ENCODE results near the gene CORO2A. TPM values are rescaled to one million over a fixed set of nuclear protein-coding genes. Genes with fewer than 3 reads are reported as not detected.

Gene CORO2A
- total and polyA plus RNA-seq, 2 of the 4 experiments (the other 2 are of a cell fraction) = 1.9 to 2.2 TPM

DNA sequence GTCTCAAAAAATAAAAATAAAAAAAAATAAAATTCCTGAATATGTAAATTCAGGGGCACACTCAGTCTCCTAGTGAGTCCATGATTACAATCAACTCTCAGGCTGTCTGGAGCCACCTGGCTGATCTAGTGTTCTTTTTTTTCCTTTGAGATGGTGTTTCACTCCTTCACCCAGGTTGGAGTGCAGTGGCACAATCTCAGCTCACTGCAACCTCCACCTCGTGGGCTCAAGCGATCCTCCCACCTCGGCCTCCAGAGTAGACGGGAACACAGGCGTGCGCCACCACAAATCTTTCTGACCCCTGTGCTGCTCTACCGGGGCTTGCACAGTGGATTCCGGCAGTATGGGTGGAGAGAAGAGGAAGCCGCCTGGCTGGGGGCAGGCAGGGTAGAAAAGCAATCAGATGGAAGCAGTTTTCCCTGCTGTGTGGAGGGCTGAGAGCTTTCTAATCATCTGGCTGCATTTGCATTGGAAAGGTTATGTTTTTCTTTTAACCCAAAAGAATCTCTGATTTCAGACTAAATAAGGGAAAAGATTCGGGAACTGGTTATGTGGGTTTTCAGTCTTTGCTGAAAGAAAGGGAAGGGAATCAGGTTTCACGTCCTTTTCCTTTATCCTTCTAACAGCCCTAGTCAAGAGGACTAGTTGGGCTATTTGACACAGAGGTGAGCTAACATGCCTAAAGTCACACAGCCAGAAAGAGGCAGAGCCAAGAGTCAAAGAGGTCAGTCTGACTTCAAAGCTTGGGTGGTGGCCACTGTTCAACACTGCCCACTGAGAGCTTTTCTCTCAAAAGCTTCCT, 26.3 kb upstream of the CORO2A start:
- Histone ChIP-seq H4K20me1 (ENCODE audit: insufficient read depth, low read length) (no peaks in the 10 kb centered on the region), H3K56ac (ENCODE audit: extremely low read depth, insufficient read depth, low read length) (peak overlapping the region; percentile 48; the same call in 1 of the 2 replicates), H3K27ac (ENCODE audit: insufficient read depth, low read length) (peak overlapping the region; percentile 69; the same call in 1 of the 2 replicates), H3K79me1 (ENCODE audit: low read depth in 1 of 2, low read length in 2 of 2) (peaks cover 20 to 66% of the 10 kb centered on the region in 2 experiments), H3K4ac (ENCODE audit: low read depth, low read length) (peak overlapping the region; percentile 80), H2BK15ac (ENCODE audit: low read depth, low read length) (peak overlapping the region; percentile 51; the same call in 1 of the 3 replicates), H4K8ac (ENCODE audit: low read depth in 2 of 2, low read length in 2 of 2) (peak overlapping the region; percentile 26 to 79), H3K9ac (ENCODE audit: low read depth, low read length) (no peak overlapping the region), H4K91ac (ENCODE audit: insufficient read depth, low read depth, low read length) (peak overlapping the region; percentile 64), H3K36me3 (ENCODE audit: control insufficient read depth, insufficient read depth, low read length) (peaks cover 13% of the 10 kb centered on the region), H2BK120ac (ENCODE audit: low read depth, low read length) (peak overlapping the region; percentile 84), H2AK5ac (ENCODE audit: low read depth, low read length) (peak overlapping the region; percentile 86; the same call in 1 of the 2 replicates), H2AFZ (replicated peaks; ENCODE audit: low read length, poor library complexity) (peak overlapping the region; percentile 59), H4K5ac (ENCODE audit: low read depth, low read length) (peak overlapping the region; percentile 82), H2AK9ac (replicated peaks; ENCODE audit: low read depth, low read length, poor library complexity) (peak overlapping the region; percentile 84), H3K23ac (ENCODE audit: low read depth, low read length) (peak overlapping the region; percentile 66; the same call in 1 of the 2 replicates), H3K27me3 (ENCODE audit: control insufficient read depth, insufficient read depth, low read length) (no peaks in the 10 kb centered on the region), H3K4me3 (ENCODE audit: insufficient read depth, low read depth, low read length) (no peak overlapping the region), H3K9me1 (ENCODE audit: insufficient read depth, low read length) (peaks cover 24% of the 10 kb centered on the region), H2BK20ac (ENCODE audit: low read depth, low read length) (peak overlapping the region; percentile 68), H3K14ac (replicated peaks; ENCODE audit: low read depth, low read length) (peak overlapping the region; percentile 66), H3K4me2 (ENCODE audit: low read depth, low read length) (no peak overlapping the region), H3K18ac (ENCODE audit: low read depth, low read length) (peak overlapping the region; percentile 81), H3K4me1 (ENCODE audit: control insufficient read depth, insufficient read depth, low read length) (peaks cover 23% of the 10 kb centered on the region), H3K9me3 (ENCODE audit: control insufficient read depth, insufficient read depth, low read length) (no peaks in the 10 kb centered on the region), H2BK5ac (ENCODE audit: low read depth, low read length, poor library complexity, severe bottlenecking) (peak overlapping the region; percentile 44)
- TF ChIP-seq, protein P1, sequence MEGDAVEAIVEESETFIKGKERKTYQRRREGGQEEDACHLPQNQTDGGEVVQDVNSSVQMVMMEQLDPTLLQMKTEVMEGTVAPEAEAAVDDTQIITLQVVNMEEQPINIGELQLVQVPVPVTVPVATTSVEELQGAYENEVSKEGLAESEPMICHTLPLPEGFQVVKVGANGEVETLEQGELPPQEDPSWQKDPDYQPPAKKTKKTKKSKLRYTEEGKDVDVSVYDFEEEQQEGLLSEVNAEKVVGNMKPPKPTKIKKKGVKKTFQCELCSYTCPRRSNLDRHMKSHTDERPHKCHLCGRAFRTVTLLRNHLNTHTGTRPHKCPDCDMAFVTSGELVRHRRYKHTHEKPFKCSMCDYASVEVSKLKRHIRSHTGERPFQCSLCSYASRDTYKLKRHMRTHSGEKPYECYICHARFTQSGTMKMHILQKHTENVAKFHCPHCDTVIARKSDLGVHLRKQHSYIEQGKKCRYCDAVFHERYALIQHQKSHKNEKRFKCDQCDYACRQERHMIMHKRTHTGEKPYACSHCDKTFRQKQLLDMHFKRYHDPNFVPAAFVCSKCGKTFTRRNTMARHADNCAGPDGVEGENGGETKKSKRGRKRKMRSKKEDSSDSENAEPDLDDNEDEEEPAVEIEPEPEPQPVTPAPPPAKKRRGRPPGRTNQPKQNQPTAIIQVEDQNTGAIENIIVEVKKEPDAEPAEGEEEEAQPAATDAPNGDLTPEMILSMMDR (conservative IDR thresholded peaks at IDR 0.05; ENCODE audit: low read depth, low read length) = no peak
- TF ChIP-seq MAFK (IDR thresholded peaks at IDR 0.05; ENCODE audit: low read depth, low read length) (no peak), MXI1 (IDR thresholded peaks at IDR 0.05; ENCODE audit: borderline replicate concordance, low read depth, low read length) (no peak), FOS (IDR thresholded peaks at IDR 0.05; ENCODE audit: low read depth, low read length) (no peak), MAZ (IDR thresholded peaks at IDR 0.05; ENCODE audit: borderline replicate concordance, low read depth, low read length) (no peak)
- ChIA-PET CTCF (no interaction called here), POLR2A (ENCODE audit: unreplicated experiment) (no interaction called here)
- WGBS, 2 experiments (ENCODE audit: extremely low coverage in 2 of 2, insufficient read length in 1 of 2) = 100% methylated on average over 1 of the region's 11 CpGs; no CpG with 5 or more reads in 1 of the 2 experiments
- dilution Hi-C loops (cut with HindIII; ENCODE audit: low sequenced_read_pairs, unreplicated experiment) = no loop called here
- no TSS peak for BruUV-seq (replicated peaks)
- ATAC-seq (ENCODE audit: low read depth) = no peak
- peak; percentile 27 for DNase-seq
- intact Hi-C loops (cut with micrococcal nuclease) = no loop called here
- in situ Hi-C loops (cut with MboI; ENCODE audit: low sequenced_read_pairs) = no loop called here

All from IMR-90 (cell line).